NAMALWA (cell line): ENCODE data around the gene RASD1.
A peak's percentile ranks its signal among the peaks of the same experiment; 100 is the strongest.
"Not testable (repeated sequence)": the region's sequence is repeated elsewhere in the genome, so short reads cannot be mapped to it uniquely, and the experiment has no call there.

Source experiments
- DNase-seq: peaks from one replicate; pipeline ENCODE4 v3.0.0-alpha.2; 2015; ENCODE audit warnings: low spot score

Gene RASD1

DNA sequence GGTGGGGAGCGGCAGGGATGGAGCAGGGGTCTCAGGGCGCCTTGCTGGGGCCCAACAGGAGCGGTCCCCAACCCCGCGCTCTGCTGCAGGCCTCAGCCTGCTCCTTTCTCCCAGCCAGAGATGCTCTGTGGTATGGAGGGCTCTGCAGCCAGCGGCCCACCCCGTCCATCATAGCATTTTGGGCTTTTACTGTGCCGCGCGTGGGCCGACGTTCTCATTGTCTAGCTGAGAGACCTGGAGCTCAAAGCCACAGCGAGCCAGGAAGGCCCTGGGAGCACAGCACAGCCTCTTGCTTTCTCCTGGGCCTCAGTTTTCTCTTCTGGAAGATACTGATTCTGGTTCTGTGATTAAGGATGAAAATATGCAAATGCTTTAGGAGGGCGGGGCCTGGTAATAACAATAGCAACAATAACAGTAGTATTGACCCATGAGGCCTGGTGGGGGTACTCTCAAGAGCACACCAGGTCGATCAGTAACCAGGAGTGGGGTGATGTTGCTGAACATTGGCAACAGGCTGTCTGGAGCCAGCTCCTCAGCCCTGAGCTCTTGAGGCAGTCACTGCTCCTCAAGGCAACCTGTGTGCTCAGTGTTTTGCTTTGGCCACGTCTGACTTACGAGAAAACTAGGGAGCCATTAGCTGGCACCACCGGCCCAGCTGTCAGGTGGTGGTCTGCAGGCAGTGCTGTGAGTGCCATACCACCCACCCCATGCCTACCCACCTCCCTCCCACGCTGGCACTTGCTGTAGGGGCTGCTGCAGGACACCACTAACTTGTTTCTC, 1.1 kb upstream of the RASD1 start:
- no peak for DNase-seq

DNA sequence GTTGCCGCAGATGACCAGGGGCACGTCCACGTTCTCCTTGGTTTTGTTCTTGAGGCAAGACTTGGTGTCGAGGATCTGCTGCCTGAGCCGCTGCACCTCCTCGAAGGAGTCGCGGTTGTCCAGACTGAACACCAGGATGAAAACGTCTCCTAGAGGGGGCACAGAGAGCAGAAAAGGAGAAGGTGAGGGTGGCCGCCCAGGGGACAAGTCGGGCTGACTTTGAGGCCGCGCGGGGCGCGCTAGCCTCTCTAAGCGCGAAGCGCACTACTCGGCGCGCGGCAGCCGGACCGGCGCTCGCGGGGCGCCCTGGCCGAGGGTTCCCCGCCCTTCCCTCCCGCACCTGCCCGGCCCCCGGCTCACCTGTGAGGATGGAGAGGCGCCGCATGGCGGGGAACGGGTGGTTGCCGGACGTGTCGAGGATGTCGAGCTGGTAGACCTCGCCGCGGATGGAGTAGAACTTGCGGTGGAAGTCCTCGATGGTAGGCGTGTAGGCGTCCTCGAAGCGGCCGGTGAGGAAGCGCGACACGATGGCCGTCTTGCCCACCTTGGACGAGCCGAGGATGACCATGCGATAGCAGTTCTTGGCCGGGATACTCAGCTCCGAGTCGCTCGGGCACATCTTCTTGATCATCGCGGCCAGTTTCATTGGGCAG, 533 bp downstream of the RASD1 start:
- DNase-seq: no peak

DNA sequence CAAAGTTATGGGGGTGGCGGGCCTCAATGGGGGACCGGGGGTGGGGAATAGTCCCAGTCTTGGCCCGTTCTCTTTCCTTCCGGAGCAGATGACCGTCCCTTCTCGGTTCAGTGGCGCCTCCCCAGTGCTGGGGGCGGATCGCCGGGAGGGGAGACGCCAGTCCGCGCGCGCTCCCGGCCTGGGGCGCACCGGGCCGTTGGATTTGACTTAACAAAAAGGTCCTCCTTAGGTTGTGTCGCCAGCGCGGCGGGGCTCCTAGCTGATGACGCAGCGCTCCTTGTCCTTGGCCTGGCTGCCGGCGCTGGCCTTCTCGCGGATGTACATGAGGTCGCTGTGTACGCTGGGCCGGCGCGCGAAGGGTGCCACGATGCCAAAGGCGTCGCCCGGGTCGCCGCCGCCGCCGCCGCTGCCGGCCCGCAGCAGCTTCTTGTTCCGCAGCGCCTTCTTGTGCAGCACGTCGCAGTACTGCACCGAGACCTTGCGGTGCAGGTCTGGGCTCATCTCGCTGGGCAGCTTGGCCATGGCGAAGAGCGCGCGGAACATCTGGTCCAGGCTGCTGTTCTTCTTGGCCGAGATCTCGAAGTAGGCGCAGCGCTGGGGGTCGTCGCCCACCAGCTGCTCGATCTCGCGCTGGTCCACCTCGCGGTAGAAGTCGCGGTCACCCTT, 1.2 kb downstream of the RASD1 start:
- no peak for DNase-seq

DNA sequence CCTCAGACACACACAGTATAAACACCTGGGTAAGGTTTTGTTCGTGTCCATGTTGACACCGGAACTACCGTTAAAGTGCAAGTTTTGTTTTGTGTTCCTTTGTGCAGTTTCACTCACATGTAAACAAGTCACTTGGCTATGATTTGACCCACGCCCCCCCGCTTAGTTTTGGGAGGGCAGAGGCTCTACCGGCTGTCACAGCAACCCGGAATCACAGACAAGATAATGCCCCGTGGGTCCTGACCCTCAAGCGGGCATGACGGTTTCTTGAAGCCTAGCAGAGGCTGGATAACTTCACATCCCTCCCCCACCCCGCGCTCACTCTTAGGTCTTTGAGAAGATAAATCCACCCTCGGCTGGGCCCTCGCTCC, 1.7 kb downstream of the RASD1 start:
- DNase-seq: no peak

DNA sequence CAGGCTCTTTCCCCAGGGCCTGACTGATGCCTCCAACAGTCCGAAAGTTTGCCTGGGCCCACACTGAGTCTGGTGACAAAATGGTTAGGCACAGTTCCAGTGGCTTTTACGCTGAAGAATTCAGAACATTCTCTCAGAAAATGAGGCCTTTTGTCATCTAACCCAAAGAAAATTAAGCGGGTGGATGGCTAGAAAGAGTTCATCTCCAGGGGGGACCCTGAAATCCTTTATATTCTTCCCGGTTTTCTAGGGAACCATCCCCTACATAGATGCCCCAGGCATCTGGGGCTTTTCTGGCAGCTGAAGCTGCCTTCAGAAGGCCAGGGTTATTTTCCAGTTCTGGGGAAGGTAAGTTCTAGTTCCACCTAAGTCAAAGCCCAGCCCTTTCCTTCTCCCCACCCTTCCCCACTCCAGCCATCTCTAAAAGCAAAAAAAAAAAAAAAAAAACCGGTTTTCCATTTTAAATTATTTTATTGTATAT, 2.2 kb downstream of the RASD1 start:
- no peak for DNase-seq

DNA sequence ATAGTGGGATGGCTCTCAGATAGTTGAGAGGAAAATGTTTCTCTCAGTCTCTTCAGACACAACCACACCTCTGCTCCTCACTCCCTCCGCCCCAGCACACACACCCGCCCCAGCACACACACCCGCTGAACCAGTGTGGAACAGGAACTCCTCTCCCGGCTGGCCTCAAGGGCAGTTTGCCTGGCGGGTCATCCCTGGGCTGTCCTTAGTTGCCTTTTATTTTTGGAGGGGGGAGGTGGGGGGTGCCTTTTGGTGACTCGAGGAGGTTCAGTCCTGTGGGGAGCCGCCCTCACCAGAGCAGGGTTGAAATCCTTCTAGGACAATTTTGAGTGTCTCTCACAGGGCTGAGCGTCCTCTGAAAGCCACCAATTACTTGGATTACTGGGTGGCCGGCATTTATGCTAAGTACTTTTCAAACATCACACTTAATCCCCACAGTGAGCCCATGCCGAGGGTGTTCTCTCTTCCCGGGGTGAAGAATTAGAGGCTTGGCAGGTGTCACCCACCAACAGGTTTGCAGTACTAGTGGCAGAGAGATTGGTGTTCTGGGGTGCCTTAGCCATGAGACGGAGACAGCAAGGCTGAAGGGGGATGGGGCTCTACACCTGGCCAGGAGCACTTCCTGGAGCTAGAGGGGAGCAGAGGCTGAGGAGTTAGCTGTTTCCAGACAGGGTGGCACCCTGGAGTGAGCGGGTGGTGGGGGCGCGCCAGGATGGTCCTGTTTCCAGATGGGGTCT, 2.8 kb downstream of the RASD1 start:
- no peak for DNase-seq

DNA sequence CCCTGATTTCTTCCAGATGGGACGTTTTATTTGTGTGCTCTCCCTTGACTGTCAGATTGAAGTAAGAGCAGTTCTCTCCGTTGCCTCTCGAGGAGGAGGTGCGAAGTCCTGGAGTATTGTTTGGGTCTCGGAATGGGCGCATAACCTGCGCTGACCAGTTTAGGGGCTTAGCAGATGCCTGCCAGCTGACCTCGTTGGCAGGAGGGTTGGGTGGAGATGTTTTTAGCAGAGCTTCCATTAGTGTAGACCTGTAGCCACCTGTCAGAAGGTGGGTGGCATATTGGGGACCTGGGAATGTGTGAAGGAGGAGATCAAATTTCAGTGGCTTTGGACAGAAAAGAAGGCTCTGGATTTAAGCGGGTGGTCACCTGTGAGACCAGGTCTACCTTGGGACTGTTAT, 3.6 kb downstream of the RASD1 start:
- DNase-seq: no peak

DNA sequence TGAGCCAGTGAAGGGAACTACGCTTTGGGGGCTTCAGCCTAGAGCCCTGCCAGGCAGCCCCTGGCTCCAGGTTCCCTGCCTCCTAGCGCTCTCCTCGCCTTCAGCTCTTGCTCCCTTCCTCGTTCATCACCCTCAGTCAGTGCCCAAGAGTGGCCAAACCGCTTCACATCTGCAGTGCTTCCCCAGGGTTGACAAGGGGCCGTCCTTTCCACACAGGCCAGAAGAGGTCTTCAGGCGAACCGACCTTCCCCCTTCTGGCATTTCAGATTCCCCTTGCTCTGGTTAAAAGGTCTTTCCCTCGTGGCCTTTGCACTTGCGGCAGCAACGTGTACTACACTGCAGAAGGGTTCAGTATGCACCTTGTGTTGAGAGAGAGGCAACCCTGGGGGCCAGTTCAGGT, 4.1 kb downstream of the RASD1 start:
- no peak for DNase-seq

DNA sequence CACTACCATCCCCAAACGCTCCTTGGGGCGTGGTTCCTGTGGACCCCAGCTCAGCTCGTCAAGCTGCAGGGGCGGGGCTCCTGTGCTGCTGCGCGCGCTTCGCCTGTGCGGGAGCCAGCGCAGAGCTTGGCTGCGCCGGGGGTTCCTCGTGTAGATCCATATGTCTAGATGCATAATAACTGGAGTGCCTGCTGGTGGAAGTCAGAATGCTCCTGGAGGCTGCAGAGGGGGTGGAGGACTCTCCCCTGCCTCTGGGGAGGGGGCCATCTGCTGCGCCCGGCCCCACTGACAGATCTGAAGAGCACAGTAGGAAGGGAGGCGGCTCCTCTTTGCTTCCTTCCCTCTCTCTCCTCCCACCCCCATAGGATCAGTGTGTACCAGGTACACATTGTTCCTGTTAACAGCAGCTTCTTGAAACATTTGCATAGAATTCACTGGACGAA, 4.6 kb downstream of the RASD1 start:
- no peak for DNase-seq

DNA sequence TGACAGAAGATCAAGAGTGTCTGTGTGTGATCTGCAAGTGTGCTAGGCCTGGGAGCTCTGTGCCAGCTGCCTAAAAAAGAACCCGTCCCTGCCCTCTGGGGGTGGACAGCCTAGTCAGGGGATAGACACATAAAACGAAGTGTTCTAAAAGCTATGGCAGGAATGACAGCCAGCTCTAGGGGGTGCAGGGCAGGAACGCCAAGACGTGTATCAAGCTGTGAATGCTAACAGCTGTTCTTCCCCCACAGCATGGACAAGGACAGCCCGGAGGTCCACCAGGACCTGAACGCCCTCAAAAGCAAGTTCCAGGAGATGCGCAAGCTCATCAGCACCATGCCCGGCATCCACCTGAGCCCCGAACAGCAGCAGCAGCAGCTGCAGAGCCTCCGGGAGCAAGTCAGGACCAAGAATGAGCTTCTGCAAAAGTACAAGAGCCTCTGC, 5.1 kb downstream of the RASD1 start:
- no peak for DNase-seq

DNA sequence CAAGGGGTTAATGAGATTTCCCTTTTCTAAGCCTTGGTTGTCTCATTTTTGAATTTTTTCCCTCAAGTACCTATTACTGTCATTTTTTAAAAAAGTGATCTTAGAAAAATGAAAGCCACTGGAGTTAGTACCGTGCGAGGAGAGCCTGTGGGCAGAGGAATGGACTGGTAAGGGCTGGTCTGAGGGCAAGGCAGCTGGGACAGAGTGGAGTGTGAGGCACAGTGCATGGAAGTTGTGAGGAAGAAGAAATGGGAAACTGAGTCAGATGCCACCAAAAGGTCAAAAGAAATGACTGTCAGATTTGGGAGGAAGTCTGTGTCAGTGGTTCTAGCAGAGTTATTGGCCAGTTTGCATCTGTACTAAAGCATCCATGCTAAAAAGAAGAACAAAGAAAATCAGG, 8.2 kb downstream of the RASD1 start:
- DNase-seq: no peak

DNA sequence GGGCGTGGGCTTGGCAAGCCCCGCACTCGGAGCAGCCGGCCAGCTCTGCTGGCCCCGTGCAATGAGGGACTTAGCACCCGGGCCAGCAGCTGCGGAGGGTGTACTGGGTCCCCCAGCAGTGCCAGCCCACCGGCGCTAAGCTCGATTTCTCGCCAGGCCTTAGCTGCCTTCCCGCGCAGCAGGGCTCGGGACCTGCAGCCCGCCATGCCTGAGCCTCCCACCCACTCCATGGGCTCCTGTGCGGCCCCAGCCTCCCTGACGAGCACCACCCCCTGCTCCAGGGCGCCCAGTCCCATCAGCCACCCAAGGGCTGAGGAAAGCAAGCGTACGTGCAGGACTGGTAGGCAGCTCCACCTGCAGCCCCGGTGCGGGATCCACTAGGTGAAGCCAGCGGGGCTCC, 9.8 kb downstream of the RASD1 start:
- DNase-seq: not testable (repeated sequence)

DNA sequence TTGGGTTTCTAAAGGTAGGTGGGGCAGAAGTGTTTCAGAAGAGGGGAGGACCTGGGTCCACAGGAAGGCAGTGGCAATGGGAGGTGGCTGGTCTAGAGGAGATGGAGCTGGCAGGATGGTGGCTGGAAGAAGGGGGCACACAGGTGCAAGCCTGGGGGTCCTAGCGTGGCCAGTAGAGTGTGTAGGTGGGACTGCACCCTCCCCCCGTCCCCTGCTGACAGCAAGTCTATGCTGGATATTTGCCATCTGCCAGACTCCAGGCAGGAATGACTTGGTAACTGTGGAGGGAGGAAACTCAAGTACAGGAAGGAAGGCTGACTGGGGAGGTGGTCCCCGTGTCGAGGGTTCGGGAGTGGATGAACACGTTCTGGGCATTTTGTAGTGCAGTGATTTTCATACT, 10.8 kb downstream of the RASD1 start:
- DNase-seq: no peak

DNA sequence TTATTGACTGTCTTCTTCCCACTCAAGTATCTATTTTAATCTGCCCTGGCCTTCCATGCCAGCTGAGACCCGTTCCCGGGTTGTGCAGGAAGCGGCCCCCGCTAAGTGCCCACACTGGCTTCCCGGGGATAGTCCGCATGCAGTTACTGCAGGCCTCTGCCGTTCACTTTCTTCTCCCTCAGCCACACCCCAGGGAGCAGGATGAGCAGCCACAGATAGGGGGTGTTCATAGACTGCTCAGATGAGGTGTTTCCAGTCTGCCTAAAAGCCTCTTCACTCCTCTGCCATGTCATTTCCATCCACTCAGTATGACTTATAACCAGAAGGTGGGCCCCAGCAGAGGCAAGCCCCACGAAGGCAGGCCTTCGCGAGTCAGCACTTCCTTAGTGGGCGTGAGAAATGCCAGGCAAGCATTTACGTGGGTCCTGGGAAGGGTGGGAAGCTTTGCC, 11.7 kb downstream of the RASD1 start:
- no peak for DNase-seq

DNA sequence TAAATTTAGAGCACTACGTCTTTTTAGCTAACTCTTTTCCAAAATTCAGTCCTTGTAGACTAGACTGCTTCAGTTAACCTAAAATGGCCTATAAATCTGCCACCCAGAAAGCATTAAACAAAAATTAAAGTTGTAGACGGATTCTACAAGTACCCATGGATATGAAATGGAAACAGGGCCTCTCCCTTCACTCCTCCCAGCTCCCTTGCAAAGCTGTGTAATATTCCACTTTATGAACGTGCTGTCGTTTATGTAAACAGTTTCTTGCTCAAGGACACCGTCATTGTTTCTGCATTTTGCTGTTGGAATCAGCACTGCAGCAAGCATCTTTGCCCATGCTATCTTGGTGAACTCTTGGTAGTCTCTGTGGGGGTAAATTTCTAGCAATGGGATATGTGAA, 14.3 kb downstream of the RASD1 start:
- DNase-seq: no peak

DNA sequence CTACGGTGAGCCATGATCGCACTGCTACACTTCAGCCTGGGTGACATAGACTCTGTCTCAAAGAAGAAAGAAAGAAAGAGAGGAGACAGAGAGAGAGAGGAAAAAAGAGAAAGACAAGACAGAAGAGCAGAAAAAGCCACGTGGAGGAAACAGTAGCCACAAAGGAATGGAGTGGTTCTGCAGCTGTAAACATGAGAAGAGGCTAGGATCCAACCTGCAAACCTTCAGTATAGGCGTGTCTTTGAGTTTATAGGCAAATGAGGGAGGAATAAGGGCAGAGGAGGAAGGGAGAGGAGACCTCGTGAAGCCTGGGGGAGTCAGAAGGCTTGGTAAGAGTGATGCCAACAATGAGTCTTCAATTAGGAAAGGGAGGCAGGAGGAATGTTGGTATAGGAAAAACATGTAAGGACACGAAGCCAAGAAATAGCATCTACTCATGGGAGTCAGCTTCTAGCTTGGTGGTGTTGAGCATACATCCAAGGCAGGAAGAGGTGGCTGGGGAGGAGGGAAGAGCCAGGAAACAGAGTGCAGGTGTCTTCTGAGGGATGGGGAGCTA, 15.5 kb downstream of the RASD1 start:
- no peak for DNase-seq

DNA sequence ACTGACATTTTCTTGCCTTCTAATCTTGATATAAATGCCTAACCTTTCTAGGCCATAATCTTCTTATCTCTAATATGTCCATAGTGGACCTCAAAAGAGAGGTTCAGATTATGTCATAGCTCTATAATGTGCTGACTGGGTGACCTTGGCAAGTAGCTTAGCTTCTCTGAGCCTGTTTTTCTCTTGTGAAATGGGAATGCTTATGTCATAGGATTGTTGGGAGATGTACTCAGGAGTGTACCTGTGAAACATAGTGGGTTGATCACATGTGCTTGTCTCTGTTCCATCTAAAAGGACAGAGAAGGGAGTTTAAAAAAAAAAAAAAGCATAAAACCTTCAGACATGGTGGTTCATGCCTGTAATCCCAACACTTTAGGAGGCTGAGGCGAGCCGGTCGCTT, 17.0 kb downstream of the RASD1 start:
- DNase-seq: no peak

DNA sequence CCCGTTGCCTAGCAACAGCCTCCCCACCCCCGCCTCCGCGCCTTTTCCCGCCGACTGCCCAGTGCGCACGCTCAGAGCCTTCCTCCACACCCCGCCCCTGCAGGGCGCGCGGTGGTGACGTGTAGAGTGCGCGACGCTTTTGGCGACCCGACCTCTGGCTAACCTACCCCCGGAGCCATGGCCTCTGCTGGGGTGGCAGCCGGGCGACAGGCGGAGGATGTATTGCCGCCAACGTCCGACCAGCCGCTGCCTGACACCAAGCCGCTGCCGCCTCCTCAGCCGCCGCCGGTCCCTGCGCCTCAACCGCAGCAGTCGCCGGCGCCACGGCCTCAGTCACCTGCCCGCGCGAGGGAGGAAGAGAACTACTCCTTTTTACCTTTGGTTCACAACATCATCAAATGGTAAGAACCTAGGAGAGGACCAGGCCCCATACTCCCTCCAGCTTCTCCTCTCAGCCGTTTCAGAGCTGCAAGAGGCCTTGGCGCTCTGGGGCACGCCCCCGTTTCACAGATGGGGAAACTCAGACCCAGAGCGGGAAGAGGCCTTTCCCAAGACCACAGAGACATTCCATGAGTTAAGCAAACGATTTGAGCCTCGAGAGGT, 19.2 kb downstream of the RASD1 start, which contains the start of gene MED9:
TSS of gene MED9 (plus strand) at position 136 of the 603 bp plus-strand sequence. CDS start at position 178, 42 bp downstream.
- peak; percentile 88 for DNase-seq

DNA sequence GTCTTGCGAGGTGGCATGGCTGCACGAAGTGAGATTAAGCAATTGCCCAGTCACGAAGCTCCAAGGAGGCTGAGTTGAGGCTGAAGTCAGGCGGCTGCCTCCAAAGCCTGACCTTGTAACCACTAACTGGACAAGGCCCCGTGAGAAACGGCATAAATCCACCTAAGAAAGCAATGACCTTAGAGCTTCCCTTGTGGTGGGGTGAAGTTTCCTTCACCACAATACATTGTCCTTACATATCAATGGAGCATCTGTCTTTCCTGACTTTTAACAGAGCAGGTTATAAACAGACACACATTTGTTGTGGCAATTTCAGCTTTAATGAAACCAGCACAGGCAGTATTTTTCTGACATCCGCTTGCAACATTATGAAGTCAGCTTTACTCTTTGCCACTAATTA, 21.9 kb downstream of the RASD1 start:
- no peak for DNase-seq

DNA sequence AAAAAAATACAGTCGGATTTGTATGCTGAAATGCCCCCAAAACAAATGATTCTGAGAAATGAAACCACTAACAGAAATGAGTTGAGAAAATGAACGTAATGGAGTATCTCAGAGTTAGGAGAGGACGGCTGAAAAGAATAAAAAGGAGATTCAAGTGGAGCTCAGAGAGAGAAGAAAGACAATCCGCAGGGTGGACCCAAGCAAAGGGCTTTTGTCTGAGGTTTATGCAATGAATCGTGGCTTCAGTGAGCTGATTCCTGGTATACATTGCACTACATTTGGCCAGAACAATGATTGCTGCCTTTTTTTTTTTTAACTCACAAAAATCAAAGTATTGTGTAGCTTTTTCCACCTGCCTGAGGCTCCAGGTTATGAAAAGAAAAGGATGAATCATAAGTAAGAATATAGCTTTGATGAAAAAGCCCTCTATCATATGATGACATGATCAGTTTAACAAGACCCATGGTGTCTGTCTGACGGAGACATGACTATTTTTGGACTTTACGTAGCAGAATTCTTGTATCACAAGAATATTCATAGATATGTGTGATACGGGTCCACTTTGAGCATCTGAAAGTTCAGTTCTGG, 23.8 kb downstream of the RASD1 start:
- DNase-seq: no peak

DNA sequence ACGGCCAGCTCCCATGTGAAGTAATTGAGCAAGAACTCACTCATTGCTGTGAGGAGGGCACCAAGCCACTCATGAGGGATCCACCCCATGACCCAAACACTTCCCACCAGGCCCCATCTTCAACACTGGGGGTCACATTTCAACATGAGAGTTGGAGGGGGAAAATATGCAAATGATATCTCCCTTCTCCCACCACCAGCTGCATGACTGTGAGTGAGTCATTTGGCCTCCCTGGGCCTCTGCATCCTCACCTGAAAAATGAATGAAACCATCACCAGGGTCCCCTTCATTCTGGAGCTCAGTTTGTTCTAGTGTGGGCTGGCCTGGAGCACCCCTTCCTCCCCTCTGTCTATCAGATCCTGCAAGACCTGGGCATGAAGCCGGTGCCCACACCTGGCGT, 26.2 kb downstream of the RASD1 start:
- no peak for DNase-seq
